Lung (tissue), 12 donors: ENCODE data around the gene ZC3H13. TPM values are rescaled to one million over a fixed set of nuclear protein-coding genes. Genes with fewer than 3 reads are reported as not detected.

Source experiments
- ATAC-seq: fragments of 200-7000 bp; cut with Tn5 transposase; one replicate; pipeline ENCODE4 v1.9.1; 2020; ENCODE audit warnings: moderate number of reproducible peaks; ENCODE audit not compliant: insufficient read depth, low FRiP score
- DNase-seq, 3 donors: peaks; one replicate each; pipeline ENCODE4 v3.0.0-alpha.2; 2013 to 2017
- H3K27ac ChIP-seq, 2 donors: one replicate each; pipeline ENCODE4 v1.5.1; 2013; ENCODE audit warnings: mild to moderate bottlenecking in 2 of 2, moderate library complexity in 2 of 2, control low read depth in 1 of 2, inconsistent platforms in 1 of 2, low read depth in 1 of 2, low read length in 1 of 2
- H3K27me3 ChIP-seq, 3 donors: one replicate each; pipeline ENCODE4 v1.5.1; 2013; ENCODE audit warnings: low read length in 2 of 3; ENCODE audit not compliant: control insufficient read depth in 3 of 3, insufficient read depth in 3 of 3
- H3K36me3 ChIP-seq, 4 donors: one replicate each; pipeline ENCODE4 v1.5.1; 2013; ENCODE audit warnings: low read length in 4 of 4, mild to moderate bottlenecking in 1 of 4, moderate library complexity in 1 of 4; ENCODE audit not compliant: control insufficient read depth in 4 of 4, insufficient read depth in 4 of 4
- H3K4me1 ChIP-seq, 5 donors: one replicate each; pipeline ENCODE4 v1.5.1; 2013; ENCODE audit warnings: low read length in 5 of 5, mild to moderate bottlenecking in 2 of 5, moderate library complexity in 1 of 5; ENCODE audit not compliant: control insufficient read depth in 5 of 5, insufficient read depth in 5 of 5
- H3K4me3 ChIP-seq: one replicate; pipeline ENCODE4 v1.5.1; 2013; ENCODE audit warnings: mild to moderate bottlenecking, control low read depth, moderate library complexity
- H3K9ac ChIP-seq, 2 donors: one replicate each; pipeline ENCODE4 v1.5.1; 2013; ENCODE audit warnings: low read length in 2 of 2, control low read depth in 1 of 2; ENCODE audit not compliant: insufficient read depth in 1 of 2
- H3K9me3 ChIP-seq, 4 donors: one replicate each; pipeline ENCODE4 v1.5.1; 2013; ENCODE audit warnings: low read length in 3 of 4, mild to moderate bottlenecking in 1 of 4, moderate library complexity in 1 of 4; ENCODE audit not compliant: control insufficient read depth in 4 of 4, insufficient read depth in 3 of 4
- CTCF ChIP-seq: IDR thresholded peaks from 2 replicates; pipeline ENCODE4 v1.5.1; 2012; ENCODE audit warnings: mild to moderate bottlenecking; ENCODE audit errors: control extremely low read depth, extremely low read depth
- WGBS, 2 donors: extraction: QIAGEN DNeasy Blood & Tissue Kit; methylation state at CpG; one replicate each; pipeline ENCODE4 v1.1.7; 2013; 5-methylcytosine and 5-hydroxymethylcytosine counted together
- polyA plus RNA-seq, 2 donors: library from polyadenylated mRNA; stranded (reverse); fragments of 200-250 nt; gene quantifications; one replicate each; pipeline ENCODE4 v1.2.1, GENCODE V29; 2013
- total RNA-seq, 2 donors: library from RNA; depleted of rRNA in 1 of 2; stranded (reverse); fragments of >200 nt in 1 of 2; gene quantifications; one replicate each; pipeline ENCODE4 v1.2.1, GENCODE V29; 2014 to 2021
- donor health status: control.
- donor health status: control.
- donor health status: Bipolar disorder and iron deficiency.
- donor health status: healthy.
- donor health status: DM: yes; HTN: yes; CAD: no.

ZC3H13 gene
- total and polyA plus RNA-seq, 4 donors, result 12.6 to 54.3 (median 27.3) TPM

- H3K9ac ChIP-seq, result no peak overlapping the region
- no peak for TF ChIP-seq CTCF
- no peaks in the 10 kb centered on the region for H3K4me1 ChIP-seq
- DNase-seq (no peak), ATAC-seq (no peak)
- no peak overlapping the region for H3K27ac ChIP-seq
- 77 to 91% methylated on average over 7 of the region's 7 CpGs for WGBS, 2 donors
- H3K9me3 ChIP-seq, result peaks cover 0 to 3% (median 0%) of the 10 kb centered on the region in 4 donors
- no peak overlapping the region for H3K4me3 ChIP-seq
- H3K27me3 ChIP-seq, result peaks cover 0 to 5% (median 0%) of the 10 kb centered on the region in 3 donors
- no peaks in the 10 kb centered on the region for H3K36me3 ChIP-seq
These were observed 142.9 kb downstream of the ZC3H13 start for GRCh38 chr13:45909673-45910072.

GRCh38 chr13:45909089-45909488 lies 143.5 kb downstream of the ZC3H13 start:
- H3K9me3 ChIP-seq, result peaks cover 0 to 3% (median 0%) of the 10 kb centered on the region in 4 donors
- H3K4me1 ChIP-seq, result no peaks in the 10 kb centered on the region
- H3K27me3 ChIP-seq, result peaks cover 0 to 7% (median 0%) of the 10 kb centered on the region in 3 donors
- no peaks in the 10 kb centered on the region for H3K36me3 ChIP-seq
- no peak overlapping the region for H3K4me3 ChIP-seq
- 91 to 94% methylated on average over 3 of the region's 3 CpGs for WGBS, 2 donors
- H3K9ac ChIP-seq, result no peak overlapping the region
- no peak for ATAC-seq
- H3K27ac ChIP-seq, result no peak overlapping the region
- no peak for DNase-seq
- no peak for TF ChIP-seq CTCF

- TF ChIP-seq CTCF, result no peak
- Histone ChIP-seq H3K9ac (no peak overlapping the region), H3K27me3 (peaks cover 0 to 7% (median 0%) of the 10 kb centered on the region in 3 donors), H3K27ac (no peak overlapping the region), H3K36me3 (no peaks in the 10 kb centered on the region), H3K4me1 (peaks cover 0 to 4% (median 0%) of the 10 kb centered on the region in 5 donors), H3K9me3 (peaks cover 0 to 3% (median 0%) of the 10 kb centered on the region in 4 donors), H3K4me3 (no peak overlapping the region)
- ATAC-seq (no peak), DNase-seq (no peak)
- WGBS, 2 donors, result 68 to 76% methylated on average over 11 of the region's 11 CpGs
These were observed 145.0 kb downstream of the ZC3H13 start for GRCh38 chr13:45907503-45907902.

Other genes with a start within 250 kb of the ZC3H13 start
- under 1 TPM; 0.03 to 0.31 TPM for gene SIAH3, start 201.0 kb downstream of the ZC3H13 start, total RNA-seq
- under 1 TPM; 0.05 to 0.06 TPM for gene SIAH3, start 201.0 kb downstream of the ZC3H13 start, polyA plus RNA-seq
- 10 to 100 TPM in 1 of 2 donors, not detected in 1; 16.7 TPM for gene CPB2, start 52.3 kb upstream of the ZC3H13 start, total RNA-seq
- gene CPB2, start 52.3 kb upstream of the ZC3H13 start, polyA plus RNA-seq, result 10 to 100 TPM in 1 of 2 donors, 1 to 10 TPM in 1; 1.7 to 19.7 TPM
- gene LCP1, start 129.4 kb upstream of the ZC3H13 start, total RNA-seq, result 100 to 1,000 TPM in 1 of 2 donors, 10 to 100 TPM in 1; 89.8 to 227 TPM
- gene LCP1, start 129.4 kb upstream of the ZC3H13 start, polyA plus RNA-seq, result 100 to 1,000 TPM in 1 of 2 donors, 10 to 100 TPM in 1; 42.9 to 539 TPM
- gene LRRC63, start 159.2 kb upstream of the ZC3H13 start, total RNA-seq, result 1 to 10 TPM in 1 of 2 donors, under 1 TPM in 1; 0.83 to 1.1 TPM
- under 1 TPM; 0.13 to 0.18 TPM for gene LRRC63, start 159.2 kb upstream of the ZC3H13 start, polyA plus RNA-seq